ENCODE data around the gene GAS6.

DNA sequence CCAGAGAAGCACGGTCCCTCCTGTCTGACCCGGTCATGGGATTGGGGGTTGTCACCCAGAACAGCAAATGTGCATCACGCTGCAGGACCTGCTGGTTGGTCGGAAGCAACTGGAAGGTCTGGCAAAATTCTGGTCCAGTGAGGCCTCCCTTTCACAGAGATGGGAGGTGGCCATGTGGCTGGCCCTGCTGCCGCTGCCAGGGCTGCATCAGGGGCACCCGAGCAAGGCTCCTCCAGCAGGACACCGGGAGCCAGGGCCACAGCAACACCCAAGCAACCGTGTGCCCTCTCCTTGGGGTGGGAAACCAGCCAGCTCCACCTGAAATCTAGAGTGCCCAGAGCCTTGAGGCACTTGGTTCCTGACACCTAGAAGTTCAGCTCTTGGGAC is 11.5 kb upstream of the GAS6 start:
- TF ChIP-seq, protein P1, sequence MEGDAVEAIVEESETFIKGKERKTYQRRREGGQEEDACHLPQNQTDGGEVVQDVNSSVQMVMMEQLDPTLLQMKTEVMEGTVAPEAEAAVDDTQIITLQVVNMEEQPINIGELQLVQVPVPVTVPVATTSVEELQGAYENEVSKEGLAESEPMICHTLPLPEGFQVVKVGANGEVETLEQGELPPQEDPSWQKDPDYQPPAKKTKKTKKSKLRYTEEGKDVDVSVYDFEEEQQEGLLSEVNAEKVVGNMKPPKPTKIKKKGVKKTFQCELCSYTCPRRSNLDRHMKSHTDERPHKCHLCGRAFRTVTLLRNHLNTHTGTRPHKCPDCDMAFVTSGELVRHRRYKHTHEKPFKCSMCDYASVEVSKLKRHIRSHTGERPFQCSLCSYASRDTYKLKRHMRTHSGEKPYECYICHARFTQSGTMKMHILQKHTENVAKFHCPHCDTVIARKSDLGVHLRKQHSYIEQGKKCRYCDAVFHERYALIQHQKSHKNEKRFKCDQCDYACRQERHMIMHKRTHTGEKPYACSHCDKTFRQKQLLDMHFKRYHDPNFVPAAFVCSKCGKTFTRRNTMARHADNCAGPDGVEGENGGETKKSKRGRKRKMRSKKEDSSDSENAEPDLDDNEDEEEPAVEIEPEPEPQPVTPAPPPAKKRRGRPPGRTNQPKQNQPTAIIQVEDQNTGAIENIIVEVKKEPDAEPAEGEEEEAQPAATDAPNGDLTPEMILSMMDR (IDR thresholded peaks at IDR 0.05; ENCODE audit: extremely low read depth in 1 of 2, insufficient read depth in 1 of 2, low read depth in 1 of 2, low read length in 2 of 2): no peak
- no peak for TF ChIP-seq GATA2 (IDR thresholded peaks at IDR 0.05; ENCODE audit: insufficient read depth, insufficient read length, low read depth, low read length)
- no peak for TF ChIP-seq POLR2A (IDR thresholded peaks at IDR 0.05; ENCODE audit: low read depth, low read length)
- no peak for TF ChIP-seq MYC (IDR thresholded peaks at IDR 0.05; ENCODE audit: low read depth, low read length)

All from endothelial cell of umbilical vein (primary cell).